Fibroblast of mammary gland (primary cell): ENCODE results near the gene MST1R.

Experiments
- DNase-seq: peaks from one replicate; pipeline ENCODE4 v3.0.0-alpha.2; 2010; ENCODE audit warnings: low read depth
- H3K4me3 ChIP-seq: 2 replicates; pipeline ENCODE4 v1.5.1; 2011; ENCODE audit warnings: low read depth, mild to moderate bottlenecking, low read length, moderate library complexity; ENCODE audit not compliant: control insufficient read depth
- CTCF ChIP-seq: conservative IDR thresholded peaks from 2 replicates; pipeline ENCODE4 v1.5.1; 2011; ENCODE audit warnings: low read depth, low read length, inconsistent platforms; ENCODE audit not compliant: control insufficient read depth, insufficient read depth

MST1R gene

GRCh38 chr3:49930922-49931321 is 27.2 kb upstream of the MST1R start:
- no peak for DNase-seq
- no peak overlapping the region for H3K4me3 ChIP-seq
- no peak for TF ChIP-seq CTCF

GRCh38 chr3:49930168-49930690 is 26.6 kb upstream of the MST1R start:
- no peak for DNase-seq
- peak overlapping the region; percentile 88 for H3K4me3 ChIP-seq
- TF ChIP-seq CTCF: no peak

GRCh38 chr3:49929291-49930167 is 25.9 kb upstream of the MST1R start, which contains the start of gene MON1A:
TSS of gene MON1A (minus strand) at chr3:49929811. CDS start at chr3:49913346, 16,465 bp downstream.
- TF ChIP-seq CTCF: peak; percentile 15
- peak within 1 kb of the TSS; percentile 88 for H3K4me3 ChIP-seq
- DNase-seq: peak; percentile 88

GRCh38 chr3:49928481-49929017 is 24.9 kb upstream of the MST1R start:
- DNase-seq: no peak
- no peak overlapping the region for H3K4me3 ChIP-seq
- TF ChIP-seq CTCF: no peak

GRCh38 chr3:49927798-49928197 is 24.1 kb upstream of the MST1R start:
- no peak for DNase-seq
- TF ChIP-seq CTCF: no peak
- H3K4me3 ChIP-seq: no peak overlapping the region

- no peak for DNase-seq
- no peak for TF ChIP-seq CTCF
- no peak overlapping the region for H3K4me3 ChIP-seq
Measured at GRCh38 chr3:49926117-49926728, 22.6 kb upstream of the MST1R start.
